ENCODE results near the gene DLST. TPM values are rescaled to one million over a fixed set of nuclear protein-coding genes. Genes with fewer than 3 reads are reported as not detected.

DLST gene
- total RNA-seq, 1 donor from 2014 or later = 102 TPM

- no peak overlapping the region for H3K4me3 Mint-ChIP-seq (ENCODE audit: low read depth)
- H3K27ac Mint-ChIP-seq = no peak overlapping the region
- no peaks in the 10 kb centered on the region for H3K36me3 Mint-ChIP-seq (ENCODE audit: low read depth)
- intact Hi-C loops (cut with micrococcal nuclease) = loop anchor here (2.0 kb wide), 1 partner anchor 14 kb away; the partner anchor contains the start of gene DLST
- H3K27me3 Mint-ChIP-seq (ENCODE audit: low read depth) = no peaks in the 10 kb centered on the region
- H3K4me1 Mint-ChIP-seq (ENCODE audit: low read depth) = peaks cover 21% of the 10 kb centered on the region
- no peaks in the 10 kb centered on the region for H3K9me3 Mint-ChIP-seq
- DNase-seq (ENCODE audit: low spot score) = no peak
Observed at GRCh38 chr14:74866708-74867389, 14.9 kb upstream of the DLST start.

DNA sequence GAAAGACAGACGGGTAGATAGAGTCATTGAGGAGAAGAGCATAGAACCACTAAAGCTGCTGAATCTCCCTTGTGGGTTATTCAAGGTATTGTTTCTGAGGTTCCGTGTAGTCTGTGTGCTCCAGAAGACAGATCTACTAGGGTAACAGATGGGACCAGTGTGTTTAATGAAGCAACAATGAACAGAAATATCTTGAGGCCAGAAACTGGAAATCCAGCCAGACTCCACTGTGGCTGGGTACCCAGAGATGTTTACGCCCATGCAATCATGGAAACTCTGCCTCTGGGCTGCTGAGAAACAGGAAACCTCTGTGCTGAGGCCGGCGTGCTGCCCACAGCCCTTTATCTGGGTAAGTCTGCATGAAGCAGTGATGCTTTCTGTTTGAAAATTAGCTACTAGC is 14.0 kb upstream of the DLST start:
- Mint-ChIP-seq H3K27me3 (ENCODE audit: low read depth) (no peaks in the 10 kb centered on the region), H3K4me3 (ENCODE audit: low read depth) (no peak overlapping the region), H3K9me3 (no peaks in the 10 kb centered on the region), H3K36me3 (ENCODE audit: low read depth) (no peaks in the 10 kb centered on the region), H3K27ac (peak overlapping the region; percentile 2), H3K4me1 (ENCODE audit: low read depth) (peaks cover 21% of the 10 kb centered on the region)
- intact Hi-C loops (cut with micrococcal nuclease) = loop anchor here (2.0 kb wide), 1 partner anchor 13 kb away; the partner anchor contains the start of gene DLST
- DNase-seq (ENCODE audit: low spot score) = peak; percentile 49

- H3K27ac Mint-ChIP-seq = no peak overlapping the region
- H3K9me3 Mint-ChIP-seq = no peaks in the 10 kb centered on the region
- peaks cover 21% of the 10 kb centered on the region for H3K4me1 Mint-ChIP-seq (ENCODE audit: low read depth)
- no peaks in the 10 kb centered on the region for H3K36me3 Mint-ChIP-seq (ENCODE audit: low read depth)
- H3K27me3 Mint-ChIP-seq (ENCODE audit: low read depth) = no peaks in the 10 kb centered on the region
- intact Hi-C loops (cut with micrococcal nuclease) = no loop called here
- no peak for DNase-seq (ENCODE audit: low spot score)
- no peak overlapping the region for H3K4me3 Mint-ChIP-seq (ENCODE audit: low read depth)
Observed at GRCh38 chr14:74868739-74869138, 13.0 kb upstream of the DLST start.

- Mint-ChIP-seq H3K4me3 (ENCODE audit: low read depth) (no peak overlapping the region), H3K27me3 (ENCODE audit: low read depth) (no peaks in the 10 kb centered on the region), H3K4me1 (ENCODE audit: low read depth) (peaks cover 26% of the 10 kb centered on the region), H3K27ac (no peak overlapping the region), H3K36me3 (ENCODE audit: low read depth) (no peaks in the 10 kb centered on the region), H3K9me3 (no peaks in the 10 kb centered on the region)
- intact Hi-C loops (cut with micrococcal nuclease) = no loop called here
- DNase-seq (ENCODE audit: low spot score) = no peak
Observed at GRCh38 chr14:74871819-74872218, 9.9 kb upstream of the DLST start.

DNA sequence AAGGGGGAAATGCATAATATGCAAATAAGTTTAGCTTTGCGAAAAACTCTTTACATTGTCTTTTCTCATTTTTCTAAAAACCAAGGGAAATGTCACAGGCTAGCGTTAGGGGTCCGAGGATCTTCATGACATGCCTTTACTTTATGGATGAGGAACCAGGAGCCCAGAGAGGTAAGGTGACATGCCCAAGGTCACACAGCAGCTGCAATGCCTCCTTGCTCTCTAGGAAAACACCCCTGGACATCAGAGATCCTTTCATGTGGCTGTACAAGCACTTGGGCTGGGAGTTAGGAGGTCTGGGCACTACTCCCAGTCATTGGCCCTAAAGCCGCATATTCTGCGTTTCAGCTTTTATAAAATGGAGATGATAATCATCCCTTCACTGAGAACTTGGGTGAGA is 6.5 kb upstream of the DLST start:
- H3K27me3 Mint-ChIP-seq (ENCODE audit: low read depth) = no peaks in the 10 kb centered on the region
- intact Hi-C loops (cut with micrococcal nuclease) = no loop called here
- DNase-seq (ENCODE audit: low spot score) = no peak
- peaks cover 14% of the 10 kb centered on the region for H3K4me1 Mint-ChIP-seq (ENCODE audit: low read depth)
- no peak overlapping the region for H3K4me3 Mint-ChIP-seq (ENCODE audit: low read depth)
- H3K9me3 Mint-ChIP-seq = no peaks in the 10 kb centered on the region
- no peak overlapping the region for H3K27ac Mint-ChIP-seq
- no peaks in the 10 kb centered on the region for H3K36me3 Mint-ChIP-seq (ENCODE audit: low read depth)

GRCh38 chr14:74875941-74876913 is 5.5 kb upstream of the DLST start, which contains the start of gene PROX2:
TSS of gene PROX2 (minus strand) at chr14:74876145. CDS start at chr14:74863834, 12,311 bp downstream.
- no peak for DNase-seq (ENCODE audit: low spot score)
- Mint-ChIP-seq H3K9me3 (no peaks in the 10 kb centered on the region), H3K4me1 (ENCODE audit: low read depth) (peaks cover 19% of the 10 kb centered on the region), H3K27ac (no peak within 1 kb of the TSS), H3K4me3 (ENCODE audit: low read depth) (no peak within 1 kb of the TSS), H3K36me3 (ENCODE audit: low read depth) (no peaks in the 10 kb centered on the region), H3K27me3 (ENCODE audit: low read depth) (no peaks in the 10 kb centered on the region)
- intact Hi-C loops (cut with micrococcal nuclease) = no loop called here

GRCh38 chr14:74879427-74880182 is 2.1 kb upstream of the DLST start:
- Mint-ChIP-seq H3K9me3 (no peaks in the 10 kb centered on the region), H3K27me3 (ENCODE audit: low read depth) (no peaks in the 10 kb centered on the region), H3K4me1 (ENCODE audit: low read depth) (peaks cover 39% of the 10 kb centered on the region), H3K36me3 (ENCODE audit: low read depth) (peaks cover 22% of the 10 kb centered on the region), H3K27ac (no peak overlapping the region), H3K4me3 (ENCODE audit: low read depth) (peak overlapping the region; percentile 1)
- intact Hi-C loops (cut with micrococcal nuclease) = loop anchor here (2.0 to 5.0 kb wide), 2 partner anchors 13 to 37 kb away; no protein-coding TSS in a partner anchor
- DNase-seq (ENCODE audit: low spot score) = no peak

DNA sequence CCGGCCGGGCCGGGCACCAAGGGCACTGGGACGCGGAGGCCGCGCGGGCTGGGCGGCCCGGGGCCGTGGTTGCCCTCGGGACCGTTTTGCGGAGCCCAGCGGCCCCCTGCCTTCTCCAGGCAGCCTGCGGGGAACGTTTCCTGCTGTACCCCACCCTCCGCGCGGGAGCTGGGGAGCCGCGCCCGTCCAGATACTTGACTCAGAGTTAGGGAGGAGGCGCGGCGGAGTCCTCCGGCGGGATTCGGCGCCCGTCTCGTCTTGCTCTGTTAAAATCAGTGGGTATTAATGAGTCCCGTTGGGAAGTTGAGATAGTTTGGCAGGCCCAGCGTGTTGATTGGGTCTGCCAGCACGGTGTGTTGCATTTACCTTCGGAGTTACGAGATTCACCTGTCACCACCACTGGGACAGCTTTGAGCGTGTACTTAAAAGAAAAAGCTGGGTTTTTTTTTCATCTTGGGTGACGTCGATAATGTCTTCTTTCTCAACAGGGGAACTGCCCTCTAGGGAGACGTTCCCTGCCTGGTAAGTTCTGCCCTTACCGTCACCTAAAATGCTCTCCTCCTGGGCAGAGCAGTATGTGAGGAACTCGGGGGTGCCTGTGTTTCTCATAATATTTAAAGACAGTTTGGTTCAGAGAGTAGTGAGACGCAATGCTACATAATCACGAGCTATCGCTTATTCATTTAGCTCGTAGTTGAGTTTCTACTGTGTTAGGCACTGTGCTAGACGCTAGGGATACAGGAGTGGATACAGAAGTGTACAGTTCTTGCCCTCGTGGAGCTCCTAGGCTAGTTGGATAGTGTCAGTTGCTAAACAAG is 596 bp downstream of the DLST start:
- peaks cover 43% of the 10 kb centered on the region for H3K4me1 Mint-ChIP-seq (ENCODE audit: low read depth)
- intact Hi-C loops (cut with micrococcal nuclease) = loop anchor here (5.0 kb wide), 1 partner anchor 40 kb away; no protein-coding TSS in a partner anchor

DNA sequence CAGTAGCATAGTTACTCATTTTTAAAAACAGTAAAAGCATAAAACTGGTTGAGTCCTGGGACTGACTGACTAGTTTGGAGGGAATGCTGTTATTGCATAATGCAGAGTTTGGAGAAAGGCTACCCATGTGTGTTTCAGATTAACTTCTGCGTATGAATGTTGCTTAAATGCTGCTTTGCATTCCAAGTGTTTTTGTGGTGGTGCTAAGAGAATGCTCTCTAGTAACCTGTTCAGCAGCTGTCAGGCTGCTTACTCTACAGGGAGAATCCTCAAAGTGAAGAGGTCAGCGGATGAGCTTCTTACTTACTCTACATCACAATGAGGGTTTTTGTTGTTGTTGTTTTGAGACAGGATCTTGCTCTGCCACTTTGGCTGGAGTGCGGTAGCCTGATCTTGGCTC is 4.3 kb downstream of the DLST start:
- Mint-ChIP-seq H3K27ac (no peak overlapping the region), H3K9me3 (no peaks in the 10 kb centered on the region), H3K4me1 (ENCODE audit: low read depth) (peaks cover 45% of the 10 kb centered on the region), H3K4me3 (ENCODE audit: low read depth) (no peak overlapping the region), H3K36me3 (ENCODE audit: low read depth) (peaks cover 70% of the 10 kb centered on the region), H3K27me3 (ENCODE audit: low read depth) (no peaks in the 10 kb centered on the region)
- no peak for DNase-seq (ENCODE audit: low spot score)
- intact Hi-C loops (cut with micrococcal nuclease) = no loop called here

More for the DNA sequence above, 596 bp downstream of the DLST start:
- Mint-ChIP-seq H3K27me3 (ENCODE audit: low read depth) (no peaks in the 10 kb centered on the region), H3K27ac (peak overlapping the region; percentile 97), H3K9me3 (no peaks in the 10 kb centered on the region), H3K4me3 (ENCODE audit: low read depth) (peak overlapping the region; percentile 100), H3K36me3 (ENCODE audit: low read depth) (peaks cover 39% of the 10 kb centered on the region)
- no peak for DNase-seq (ENCODE audit: low spot score)

DNA sequence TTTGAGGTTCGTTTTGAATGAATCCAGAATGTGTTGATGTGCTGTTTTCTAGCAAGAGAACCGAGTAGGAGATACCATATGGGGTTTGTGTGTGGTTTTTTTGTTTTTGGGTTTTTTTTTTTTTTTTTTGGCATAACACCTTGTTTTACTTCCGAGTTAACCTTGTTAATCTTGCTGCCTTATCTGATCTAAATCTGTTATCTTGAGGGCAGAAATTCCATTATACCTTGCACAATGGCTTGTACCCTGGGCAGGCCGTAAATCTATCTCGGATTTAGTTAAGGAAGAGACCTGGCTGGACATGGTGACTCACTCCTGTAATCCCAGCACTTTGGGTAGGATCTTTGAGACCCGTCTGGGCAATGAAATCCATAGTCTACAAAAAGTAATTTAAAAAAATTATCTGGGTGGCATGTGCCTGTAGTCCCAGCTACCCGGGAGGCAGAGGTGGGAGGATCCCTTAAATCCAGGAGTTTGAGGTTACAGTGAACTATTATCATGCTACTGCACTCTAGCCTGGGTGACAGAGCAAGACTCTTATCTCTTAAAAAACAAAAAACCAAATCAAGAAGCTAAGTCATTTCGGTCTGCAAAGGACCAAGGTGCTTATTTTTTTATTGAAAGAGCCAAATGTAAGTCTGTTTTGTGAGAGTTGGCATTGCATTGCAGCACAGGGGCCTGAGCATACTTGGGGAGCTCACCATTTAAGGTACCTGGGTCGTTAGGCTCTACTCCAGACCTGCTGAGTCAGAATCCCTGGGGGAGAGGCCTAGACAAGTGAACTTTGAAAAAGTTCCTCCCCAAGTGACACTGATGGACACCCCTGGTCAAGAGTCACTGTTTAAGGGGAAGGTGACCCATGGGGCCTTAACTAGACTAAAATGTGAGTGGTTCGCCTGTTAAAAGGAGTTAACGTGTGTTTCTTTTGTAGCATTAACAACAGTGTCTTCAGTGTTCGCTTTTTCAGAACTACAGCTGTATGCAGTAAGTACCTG is 6.7 kb downstream of the DLST start:
- no peak for DNase-seq (ENCODE audit: low spot score)
- Mint-ChIP-seq H3K4me3 (ENCODE audit: low read depth) (no peak overlapping the region), H3K9me3 (no peaks in the 10 kb centered on the region), H3K36me3 (ENCODE audit: low read depth) (peaks cover 81% of the 10 kb centered on the region), H3K27me3 (ENCODE audit: low read depth) (no peaks in the 10 kb centered on the region), H3K4me1 (ENCODE audit: low read depth) (peaks cover 33% of the 10 kb centered on the region), H3K27ac (peak overlapping the region; percentile 26)
- intact Hi-C loops (cut with micrococcal nuclease) = no loop called here

DNA sequence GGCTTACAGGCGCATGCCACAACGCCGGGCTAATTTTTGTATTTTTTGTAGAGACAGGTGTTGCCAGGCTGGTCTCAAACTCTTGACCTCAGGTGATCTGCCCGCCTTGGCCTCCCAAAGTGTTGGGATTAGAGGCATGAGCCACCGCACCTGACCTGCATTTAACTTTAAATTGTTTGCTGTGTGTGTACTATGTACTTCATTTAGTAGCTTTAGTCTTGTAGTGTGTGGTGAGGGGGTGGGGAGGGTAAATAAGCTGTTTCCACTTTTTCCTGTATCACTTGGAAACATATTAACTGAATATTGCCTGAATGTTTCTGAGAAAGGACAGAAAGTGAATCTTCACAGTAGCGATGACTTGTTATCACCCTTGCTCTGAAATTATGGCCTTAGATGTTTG is 8.5 kb downstream of the DLST start:
- H3K9me3 Mint-ChIP-seq = no peaks in the 10 kb centered on the region
- no peak overlapping the region for H3K27ac Mint-ChIP-seq
- no peak for DNase-seq (ENCODE audit: low spot score)
- no peak overlapping the region for H3K4me3 Mint-ChIP-seq (ENCODE audit: low read depth)
- peaks cover 83% of the 10 kb centered on the region for H3K36me3 Mint-ChIP-seq (ENCODE audit: low read depth)
- H3K27me3 Mint-ChIP-seq (ENCODE audit: low read depth) = no peaks in the 10 kb centered on the region
- intact Hi-C loops (cut with micrococcal nuclease) = no loop called here
- H3K4me1 Mint-ChIP-seq (ENCODE audit: low read depth) = peaks cover 23% of the 10 kb centered on the region
